Astrocyte of the spinal cord (primary cell): Measurements from ENCODE around the gene CAPN7.

Experiments
- DNase-seq: peaks from one replicate; pipeline ENCODE4 v3.0.0; 2011; ENCODE audit warnings: low read depth, low spot score
- H3K4me3 ChIP-seq: 2 replicates; pipeline ENCODE4 v1.5.1; 2011; ENCODE audit warnings: low read depth, mild to moderate bottlenecking, low read length, moderate library complexity
- in situ Hi-C: cut with HindIII; loops from 2 replicates; pipeline ENCODE4 v1.10.0; 2017; ENCODE audit warnings: low sequenced_read_pairs
- TF ChIP-seq, protein P1 (sequence below): IDR thresholded peaks from 2 replicates; pipeline ENCODE4 v1.5.1; 2012; ENCODE audit warnings: low read depth, mild to moderate bottlenecking, low read length, inconsistent platforms

Gene CAPN7

DNA sequence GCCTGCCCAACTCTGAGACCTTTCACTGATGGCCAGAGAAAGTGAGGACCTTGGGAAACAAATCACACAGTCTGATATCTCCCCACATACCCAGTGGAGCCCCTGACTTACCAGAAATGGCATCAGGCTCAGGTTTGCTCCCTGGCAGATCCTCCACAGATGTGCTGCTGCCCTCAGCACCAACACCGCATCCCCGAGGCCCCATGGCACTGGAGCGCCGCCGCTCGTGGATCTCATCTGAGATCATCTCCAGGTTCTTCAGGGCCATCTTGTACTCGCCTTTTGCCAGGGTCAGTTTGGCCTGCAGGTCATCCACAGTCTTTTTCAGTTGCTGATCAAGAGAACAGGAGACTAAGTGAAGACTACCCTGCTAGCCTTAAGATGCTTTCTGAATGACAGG, 52.7 kb downstream of the CAPN7 start:
- no peak for DNase-seq
- TF ChIP-seq, protein P1, sequence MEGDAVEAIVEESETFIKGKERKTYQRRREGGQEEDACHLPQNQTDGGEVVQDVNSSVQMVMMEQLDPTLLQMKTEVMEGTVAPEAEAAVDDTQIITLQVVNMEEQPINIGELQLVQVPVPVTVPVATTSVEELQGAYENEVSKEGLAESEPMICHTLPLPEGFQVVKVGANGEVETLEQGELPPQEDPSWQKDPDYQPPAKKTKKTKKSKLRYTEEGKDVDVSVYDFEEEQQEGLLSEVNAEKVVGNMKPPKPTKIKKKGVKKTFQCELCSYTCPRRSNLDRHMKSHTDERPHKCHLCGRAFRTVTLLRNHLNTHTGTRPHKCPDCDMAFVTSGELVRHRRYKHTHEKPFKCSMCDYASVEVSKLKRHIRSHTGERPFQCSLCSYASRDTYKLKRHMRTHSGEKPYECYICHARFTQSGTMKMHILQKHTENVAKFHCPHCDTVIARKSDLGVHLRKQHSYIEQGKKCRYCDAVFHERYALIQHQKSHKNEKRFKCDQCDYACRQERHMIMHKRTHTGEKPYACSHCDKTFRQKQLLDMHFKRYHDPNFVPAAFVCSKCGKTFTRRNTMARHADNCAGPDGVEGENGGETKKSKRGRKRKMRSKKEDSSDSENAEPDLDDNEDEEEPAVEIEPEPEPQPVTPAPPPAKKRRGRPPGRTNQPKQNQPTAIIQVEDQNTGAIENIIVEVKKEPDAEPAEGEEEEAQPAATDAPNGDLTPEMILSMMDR: no peak
- in situ Hi-C loops: no loop called here
- H3K4me3 ChIP-seq: no peak overlapping the region

DNA sequence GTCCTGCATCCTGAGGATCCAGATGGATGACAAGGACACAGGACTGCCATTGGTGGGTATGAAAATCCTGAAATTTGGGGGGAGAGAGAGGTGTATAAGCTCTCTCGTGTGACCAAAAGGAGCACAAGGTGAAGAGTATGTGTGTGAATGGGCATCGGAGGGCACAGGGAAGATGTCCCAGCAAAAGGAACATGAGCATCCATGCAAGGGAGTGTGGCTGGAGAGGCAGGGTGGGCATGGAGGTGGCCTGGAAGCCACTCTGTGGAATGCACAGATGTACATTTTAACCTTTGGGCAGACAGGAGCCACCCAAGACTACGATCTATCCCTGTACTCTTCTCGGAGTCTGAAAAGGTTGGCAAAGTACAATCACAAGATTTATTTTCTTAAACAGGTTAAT, 54.5 kb downstream of the CAPN7 start:
- in situ Hi-C loops: no loop called here
- no peak overlapping the region for H3K4me3 ChIP-seq
- no peak for DNase-seq
- TF ChIP-seq, protein P1: no peak

DNA sequence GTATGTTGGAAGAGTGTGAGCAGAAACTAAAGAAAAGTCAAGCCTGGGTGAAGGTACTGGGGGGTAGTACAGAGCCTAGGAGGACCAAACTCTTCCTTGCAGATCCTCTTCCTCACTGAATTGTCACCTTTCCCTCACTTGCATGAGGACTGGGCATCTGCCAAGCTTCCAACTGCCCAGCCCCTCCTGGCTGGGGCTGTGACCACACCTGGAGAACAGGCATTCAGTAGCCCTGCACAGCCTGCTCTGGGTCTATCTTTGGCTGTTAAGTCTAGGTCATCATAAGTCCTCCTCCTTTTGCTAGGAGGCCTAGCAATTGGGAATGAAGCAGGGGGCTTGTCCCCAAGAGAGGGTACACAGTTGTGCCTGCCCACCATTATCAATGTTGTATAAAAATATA, 55.2 kb downstream of the CAPN7 start:
- in situ Hi-C loops: no loop called here
- TF ChIP-seq, protein P1: no peak
- DNase-seq: no peak
- no peak overlapping the region for H3K4me3 ChIP-seq

DNA sequence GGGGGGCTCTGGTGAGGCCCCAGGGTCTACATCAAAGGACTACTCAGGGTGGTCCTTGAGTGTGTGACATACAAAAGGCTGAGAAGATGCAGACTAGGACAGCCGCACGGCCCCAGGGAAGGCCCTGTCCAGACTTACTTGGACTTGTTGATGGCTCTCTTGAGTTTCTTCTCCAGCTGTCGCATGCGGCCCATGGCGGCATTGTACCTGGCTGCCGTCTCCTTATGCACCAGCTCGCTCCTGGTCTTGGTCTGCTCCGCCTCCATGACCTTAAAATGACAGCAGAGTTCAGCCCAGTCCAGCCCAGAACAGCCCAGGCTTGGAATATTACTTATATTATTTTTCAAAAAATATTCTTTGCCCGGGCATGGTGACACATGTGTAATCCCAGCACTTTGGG, 56.0 kb downstream of the CAPN7 start:
- no peak for DNase-seq
- in situ Hi-C loops: no loop called here
- H3K4me3 ChIP-seq: no peak overlapping the region
- TF ChIP-seq, protein P1: no peak

DNA sequence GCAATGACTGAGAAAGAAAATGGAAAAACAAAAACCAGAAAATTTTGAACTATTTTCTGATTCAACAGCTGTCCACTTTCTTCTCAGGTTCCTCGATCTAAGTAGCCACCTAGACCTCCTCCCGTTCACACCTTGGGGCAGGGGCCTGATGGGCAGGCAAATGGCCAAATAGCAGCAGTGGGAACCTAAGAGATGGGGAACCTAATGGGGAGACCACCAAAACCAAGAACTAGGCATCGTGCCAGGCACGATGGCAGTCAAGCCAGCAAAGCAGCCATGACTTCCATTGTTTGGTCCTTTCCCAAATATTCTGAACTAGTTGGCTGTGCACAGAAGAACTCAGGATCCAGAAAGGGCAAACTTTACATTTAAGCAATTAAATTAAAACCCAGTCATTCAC, 57.1 kb downstream of the CAPN7 start:
- in situ Hi-C loops: no loop called here
- H3K4me3 ChIP-seq: no peak overlapping the region
- no peak for DNase-seq
- TF ChIP-seq, protein P1: no peak

DNA sequence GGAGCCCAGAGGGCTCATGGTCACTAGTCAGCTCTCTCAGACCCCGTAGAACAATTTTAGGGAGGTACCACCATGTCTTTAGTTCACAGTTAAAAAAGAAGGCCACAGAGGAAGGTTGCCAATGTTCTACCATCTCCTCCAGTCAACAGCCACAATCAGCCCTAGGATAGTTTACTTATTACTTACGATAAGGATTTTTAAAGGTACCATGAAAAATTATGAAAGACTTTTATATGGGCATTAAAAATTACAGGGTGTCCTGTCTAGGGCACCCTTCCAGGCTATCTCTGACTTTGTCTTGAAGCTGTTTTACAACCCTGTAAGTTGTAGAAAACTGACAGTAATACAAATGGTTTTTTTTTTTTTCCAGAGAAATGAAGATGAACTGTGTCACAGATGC, 57.9 kb downstream of the CAPN7 start:
- DNase-seq: no peak
- in situ Hi-C loops: no loop called here
- TF ChIP-seq, protein P1: no peak
- H3K4me3 ChIP-seq: no peak overlapping the region

DNA sequence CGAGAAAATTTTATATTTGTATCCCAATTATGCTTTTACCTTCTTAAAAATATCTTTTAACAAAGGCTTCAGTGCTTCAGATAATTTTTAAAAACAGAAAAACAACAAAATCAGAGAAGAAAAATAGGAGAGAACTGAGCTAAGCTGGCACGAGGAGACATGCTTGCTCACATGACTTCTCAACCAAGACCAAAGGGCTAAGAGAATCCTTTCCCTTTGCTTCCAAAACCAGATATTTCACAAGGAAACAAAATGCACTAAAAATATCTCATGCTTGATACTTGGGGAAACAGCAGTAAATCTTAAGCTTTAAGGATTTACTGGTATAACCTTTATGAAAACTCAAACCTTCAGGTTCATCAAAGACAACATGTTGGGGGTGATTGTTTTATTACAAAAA, 58.4 kb downstream of the CAPN7 start:
- TF ChIP-seq, protein P1: no peak
- no peak overlapping the region for H3K4me3 ChIP-seq
- in situ Hi-C loops: no loop called here
- no peak for DNase-seq
